Sigmoid colon (tissue), 4 donors: ENCODE data around the gene LONRF2.

Source experiments
- CTCF ChIP-seq, 4 experiments: fragments of 450-650 bp in 3 of 4; fragments of 200-600 bp in 1 of 4; IDR thresholded peaks; one replicate each; pipeline ENCODE4 v1.5.1; 2016 to 2019; ENCODE audit warnings: antibody characterized with exemption in 4 of 4, mild to moderate bottlenecking in 3 of 4, moderate library complexity in 2 of 4
- EP300 ChIP-seq, 4 donors: sonication (generic); formaldehyde crosslinking; IDR thresholded peaks; one replicate each; pipeline ENCODE4 v1.6.1; 2017; ENCODE audit warnings: antibody characterized with exemption in 4 of 4
- POLR2A ChIP-seq, 2 donors: fragments of 450-650 bp; IDR thresholded peaks; one replicate each; pipeline ENCODE4 v1.6.1; 2016; ENCODE audit warnings: antibody characterized with exemption in 2 of 2, mild to moderate bottlenecking in 2 of 2, moderate library complexity in 2 of 2

GRCh38 chr2:100247256-100248043, 74.9 kb downstream of the LONRF2 start:
- TF ChIP-seq EP300 (IDR thresholded peaks at IDR 0.05) = no peak
- TF ChIP-seq CTCF (IDR thresholded peaks at IDR 0.05) = no peak
- no peak for TF ChIP-seq POLR2A (IDR thresholded peaks at IDR 0.05)
